GM21717 (cell line): Measurements from ENCODE around the gene B4GAT1.
"Not testable (repeated sequence)": the region's sequence is repeated elsewhere in the genome, so short reads cannot be mapped to it uniquely, and the experiment has no call there.

Source experiments
- ATAC-seq: cut with Tn5 transposase; IDR thresholded peaks from one replicate; pipeline ENCODE4 v1.9.1; 2021; ENCODE audit warnings: mild to moderate bottlenecking, moderate library complexity; ENCODE audit not compliant: unreplicated experiment

Gene B4GAT1

DNA sequence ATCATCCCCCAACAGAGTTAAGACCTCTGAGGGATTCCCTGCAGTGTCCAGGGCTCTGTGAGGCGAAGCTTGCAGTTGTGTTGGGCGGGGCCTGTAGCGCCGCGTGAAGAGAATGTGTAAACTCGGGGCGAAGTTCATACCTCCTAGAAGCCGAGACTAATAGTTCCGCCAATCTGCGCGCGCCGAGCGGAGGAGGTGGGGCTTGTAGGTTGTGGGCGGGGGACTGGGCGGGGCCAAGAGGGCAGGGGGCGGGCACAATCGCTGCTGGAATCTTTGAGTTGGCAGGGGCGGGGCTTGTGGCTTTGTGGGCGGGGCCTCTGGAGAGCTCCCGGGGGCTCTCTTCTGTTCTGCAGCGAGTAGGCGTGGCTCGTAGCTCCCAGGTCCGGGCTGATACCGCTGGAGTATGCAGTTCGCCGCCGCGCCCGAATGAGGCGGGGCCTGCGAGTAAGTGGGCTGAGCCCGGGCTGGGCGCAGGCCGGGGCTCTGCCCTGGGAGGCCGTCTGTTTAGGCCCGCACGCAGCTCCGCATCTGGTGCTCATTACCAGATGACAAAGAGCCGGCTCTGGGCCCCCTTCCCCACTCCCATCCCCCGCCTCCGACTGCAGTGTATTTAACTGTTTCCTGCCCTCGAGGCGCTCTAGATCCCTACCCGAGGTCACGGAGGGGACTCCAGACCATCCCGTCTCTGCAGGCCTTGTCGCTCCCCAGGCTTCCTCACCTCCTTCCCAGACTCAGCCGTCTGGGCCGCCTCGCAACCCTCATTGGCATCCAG, 34.7 kb downstream of the B4GAT1 start:
- ATAC-seq = peak; percentile 55

DNA sequence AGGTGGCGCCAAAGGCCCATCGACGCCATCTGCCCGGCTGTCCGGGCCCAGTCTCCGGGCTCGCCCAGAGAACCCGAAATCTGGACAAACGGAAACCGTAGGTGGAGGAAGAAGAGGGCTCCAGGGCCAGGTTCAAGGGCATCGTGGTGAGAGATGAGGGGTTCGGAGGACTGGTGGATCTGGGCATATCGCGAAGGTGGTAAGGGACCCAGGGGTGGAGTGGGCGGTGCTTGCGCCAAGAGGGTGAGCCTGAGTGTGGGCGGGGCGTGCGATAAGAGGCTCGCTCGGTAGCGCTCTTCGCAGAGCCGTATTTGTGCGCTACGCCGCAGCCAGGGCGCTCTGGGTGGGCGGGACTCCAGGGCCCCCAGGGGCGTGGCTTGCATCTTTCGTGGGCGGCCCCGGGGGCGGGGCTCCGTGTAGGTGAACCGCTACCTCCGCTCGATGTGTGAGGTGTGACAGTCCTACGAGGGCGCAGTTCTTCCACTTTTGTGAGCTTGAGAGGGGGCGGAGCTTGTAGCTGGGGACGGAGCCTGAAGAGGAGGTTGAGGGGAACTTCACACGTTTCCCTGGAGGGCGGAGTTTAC, 35.4 kb downstream of the B4GAT1 start:
- peak; percentile 71 for ATAC-seq

- ATAC-seq = no peak
Observed at GRCh38 chr11:66311470-66311964, 35.9 kb downstream of the B4GAT1 start.

DNA sequence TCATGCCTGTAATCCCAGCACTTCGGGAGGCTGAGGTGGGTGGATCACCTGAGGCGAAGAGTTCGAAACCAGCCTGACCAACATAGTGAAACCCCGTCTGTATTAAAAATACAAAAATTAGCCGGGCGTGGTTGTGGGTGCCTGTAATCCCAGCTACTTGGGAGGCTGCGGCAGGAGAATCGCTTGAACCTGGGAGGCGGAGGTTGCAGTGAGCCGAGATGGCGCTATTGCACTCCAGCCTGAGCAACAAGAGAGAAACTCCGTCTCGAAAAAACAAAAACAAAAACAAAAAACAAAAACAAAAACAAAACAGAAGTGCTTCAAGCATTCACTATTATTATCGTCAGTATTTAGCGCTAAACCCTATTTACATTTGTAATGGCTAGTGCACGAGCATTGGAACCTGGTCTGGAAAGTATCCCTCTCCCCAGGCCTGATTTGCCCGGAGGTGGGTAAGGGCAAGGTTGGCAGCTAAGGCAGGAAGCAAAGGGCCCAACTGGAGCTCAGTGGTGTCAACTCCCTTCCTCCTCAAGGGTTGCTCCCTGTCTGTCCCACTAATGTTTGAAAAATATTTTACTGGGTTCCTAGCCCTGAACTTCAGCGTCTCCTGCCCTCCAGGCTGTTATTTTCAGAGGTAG, 36.5 kb downstream of the B4GAT1 start:
- ATAC-seq = not testable (repeated sequence)

- no peak for ATAC-seq
Observed at GRCh38 chr11:66310324-66310723, 37.1 kb downstream of the B4GAT1 start.

- no peak for ATAC-seq
Observed at GRCh38 chr11:66309475-66309874, 38.0 kb downstream of the B4GAT1 start.

GRCh38 chr11:66302656-66303055, 44.8 kb downstream of the B4GAT1 start:
- no peak for ATAC-seq

DNA sequence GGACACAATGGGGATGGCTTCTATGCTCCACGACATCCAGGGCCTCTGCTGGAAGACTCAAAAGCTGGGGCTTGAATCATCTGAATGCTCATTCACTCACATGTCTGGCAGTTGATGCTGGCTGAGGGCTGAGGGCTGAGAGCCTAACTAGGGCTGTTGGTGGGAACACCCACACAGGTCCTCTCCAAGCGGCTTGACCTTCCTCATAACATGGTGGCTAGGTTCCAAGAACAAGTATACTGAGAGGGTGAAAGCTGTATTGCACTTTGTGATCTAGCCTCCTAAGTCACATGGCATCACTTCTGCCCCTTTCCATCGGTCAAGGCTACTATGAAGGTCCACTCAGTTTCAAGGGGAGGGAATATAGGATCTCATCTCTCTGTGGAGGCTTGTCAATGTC, 48.2 kb downstream of the B4GAT1 start:
- no peak for ATAC-seq

GRCh38 chr11:66297610-66298009, 49.8 kb downstream of the B4GAT1 start:
- ATAC-seq = no peak
